CD4-positive, alpha-beta T cell treated with Interleukin-15 for 4 hours (primary cell): Measurements from ENCODE around the gene TMEM217.

ENCODE experiments used
- DNase-seq: peaks from one replicate; pipeline ENCODE4 v3.0.0-alpha.2; 2020; ENCODE audit warnings: low spot score

The TMEM217 gene

DNA sequence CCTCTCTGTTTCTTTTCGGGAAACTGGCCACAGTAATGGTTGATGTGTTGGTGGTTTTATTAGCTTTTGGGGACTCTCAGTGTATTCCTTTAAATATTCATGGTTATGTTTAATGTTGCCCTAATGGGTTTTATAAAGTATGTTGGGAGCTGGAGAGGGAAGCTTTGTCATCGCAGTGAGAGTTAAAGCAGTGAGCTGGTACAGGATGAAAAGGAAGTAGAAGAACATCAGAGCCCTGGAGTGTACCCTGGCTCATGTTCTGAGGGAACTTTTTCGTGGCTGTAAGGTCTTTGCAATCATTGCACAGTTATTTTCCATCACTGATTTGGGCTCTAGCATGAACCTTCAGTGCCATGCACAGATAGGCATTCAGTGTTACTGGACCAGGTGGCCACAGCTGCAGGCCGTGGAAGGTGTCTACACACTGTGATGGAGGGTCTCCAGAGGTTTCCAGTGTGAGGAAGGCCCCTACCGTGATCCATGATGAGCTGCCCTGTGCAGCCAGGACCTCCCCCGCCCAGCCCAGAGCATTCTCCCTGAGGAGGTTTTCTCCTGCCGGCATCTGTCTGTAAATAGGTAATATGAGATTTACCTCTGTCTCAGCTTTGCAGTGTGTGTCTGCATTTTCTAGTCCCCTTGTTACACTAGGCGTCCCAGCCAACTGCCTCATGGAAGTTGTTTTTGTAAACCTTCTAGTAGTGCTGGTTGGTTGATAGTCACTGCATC is 22.4 kb upstream of the TMEM217 start:
- DNase-seq = no peak

GRCh38 chr6:37279366-37280134 is 21.6 kb upstream of the TMEM217 start:
- no peak for DNase-seq

DNA sequence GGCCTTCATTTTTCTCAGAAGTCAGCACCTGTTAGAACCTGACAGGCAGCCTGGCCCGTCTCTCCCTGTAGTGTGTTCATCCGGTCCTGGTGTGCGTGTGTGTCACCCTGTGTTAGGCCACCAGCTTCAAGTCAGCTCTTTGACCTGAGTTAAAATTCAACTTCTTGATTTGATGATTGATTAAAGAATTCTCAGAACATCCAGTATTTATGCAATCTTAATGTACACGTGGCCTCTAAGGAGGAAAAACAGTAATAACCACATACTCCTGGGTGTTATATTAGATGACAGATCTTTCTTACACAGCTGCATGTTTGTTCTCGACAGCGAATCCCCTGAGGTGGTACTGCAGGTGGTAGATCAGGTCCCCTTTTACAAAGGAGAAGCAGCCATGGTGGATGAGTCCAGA is 19.1 kb upstream of the TMEM217 start:
- DNase-seq = no peak

DNA sequence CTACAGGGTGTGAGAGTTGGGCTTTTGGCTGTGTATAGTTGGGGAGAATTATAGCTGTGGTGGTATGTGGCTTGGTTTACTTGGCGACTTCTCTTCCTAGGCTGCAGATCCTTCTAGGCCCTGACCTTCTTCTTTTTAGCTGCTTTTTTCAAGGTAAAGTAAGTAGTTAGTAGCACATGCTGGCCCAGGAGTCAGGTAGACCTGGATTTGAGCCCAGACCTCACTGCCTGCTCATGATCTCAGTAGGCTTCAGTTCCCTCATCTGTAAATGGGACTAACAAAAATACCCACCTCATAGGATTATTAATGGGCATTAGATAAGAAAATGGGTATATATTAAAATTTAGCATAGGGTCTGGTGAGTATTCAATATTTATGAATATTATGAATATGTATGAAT is 17.4 kb upstream of the TMEM217 start:
- no peak for DNase-seq

GRCh38 chr6:37273690-37274089 is 15.7 kb upstream of the TMEM217 start:
- no peak for DNase-seq

- peak; percentile 38 for DNase-seq
These were observed 15.1 kb upstream of the TMEM217 start for GRCh38 chr6:37272834-37273566.

- DNase-seq = no peak
These were observed 11.2 kb upstream of the TMEM217 start for GRCh38 chr6:37269105-37269504.

DNA sequence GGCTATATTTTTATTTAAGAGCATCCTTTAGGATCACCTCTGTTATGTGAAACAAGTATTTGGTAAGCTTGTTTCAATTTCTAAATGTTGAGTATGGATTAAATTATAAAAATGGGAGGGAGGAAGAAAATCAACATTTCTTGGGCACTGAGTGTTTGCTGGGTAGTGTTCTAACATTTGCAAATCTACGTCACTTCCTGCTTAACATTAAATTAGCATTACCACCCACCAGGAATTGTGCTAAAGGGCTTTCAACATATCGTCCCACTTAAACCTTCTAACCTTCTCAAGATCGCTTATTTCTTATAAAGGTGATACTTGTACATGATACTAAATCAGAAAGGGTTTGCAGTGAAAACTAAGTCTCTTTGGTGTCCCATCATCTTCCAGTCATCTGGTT is 7.9 kb upstream of the TMEM217 start:
- no peak for DNase-seq

- no peak for DNase-seq
These were observed 7.1 kb upstream of the TMEM217 start for GRCh38 chr6:37265001-37265400.

DNA sequence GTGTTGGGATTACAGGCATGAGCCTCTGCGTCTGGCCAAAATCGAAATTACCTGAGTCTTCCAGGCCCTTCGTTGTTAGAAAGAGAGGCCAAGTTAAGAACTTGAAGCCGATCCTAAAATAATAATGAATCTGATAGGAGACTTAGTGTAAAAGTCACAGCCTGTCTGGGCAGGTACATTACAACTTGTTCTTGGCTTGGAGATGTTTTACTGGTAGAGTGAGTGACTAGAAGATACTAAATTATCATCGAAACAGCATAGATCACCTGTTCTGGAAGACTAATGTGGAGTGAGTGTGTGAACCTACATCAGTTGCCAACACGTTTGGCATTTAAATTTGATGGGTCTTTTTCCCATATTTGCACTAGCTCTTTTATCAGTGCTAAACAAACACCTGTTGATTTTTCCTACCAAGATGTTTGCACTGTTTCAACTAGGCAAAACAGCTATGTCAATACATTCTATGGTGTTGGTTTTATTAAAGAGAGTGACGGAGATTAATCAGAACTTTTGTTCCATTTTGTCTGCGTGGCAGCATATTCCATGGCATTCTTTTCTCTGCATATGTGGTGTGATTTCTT is 4.6 kb upstream of the TMEM217 start:
- no peak for DNase-seq

DNA sequence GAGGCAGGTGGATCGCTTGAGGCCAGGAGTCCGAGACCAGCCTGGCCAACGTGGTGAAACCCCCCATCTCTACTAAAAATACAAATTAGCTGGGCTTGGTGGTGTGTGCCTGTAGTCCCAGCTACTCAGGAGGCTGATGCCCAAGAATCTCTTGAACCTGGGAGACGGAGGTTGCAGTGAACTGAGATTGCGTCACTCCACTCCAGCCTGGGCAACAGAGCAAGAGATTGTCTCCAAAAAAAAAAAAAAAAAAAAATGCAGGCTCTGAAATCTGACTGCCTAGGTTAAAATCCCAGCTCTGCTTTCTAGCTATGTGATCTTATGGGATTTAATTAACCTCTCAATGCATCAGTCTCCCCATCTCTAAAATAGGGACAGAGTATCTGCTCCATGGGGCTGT is 3.3 kb upstream of the TMEM217 start:
- DNase-seq = no peak

DNA sequence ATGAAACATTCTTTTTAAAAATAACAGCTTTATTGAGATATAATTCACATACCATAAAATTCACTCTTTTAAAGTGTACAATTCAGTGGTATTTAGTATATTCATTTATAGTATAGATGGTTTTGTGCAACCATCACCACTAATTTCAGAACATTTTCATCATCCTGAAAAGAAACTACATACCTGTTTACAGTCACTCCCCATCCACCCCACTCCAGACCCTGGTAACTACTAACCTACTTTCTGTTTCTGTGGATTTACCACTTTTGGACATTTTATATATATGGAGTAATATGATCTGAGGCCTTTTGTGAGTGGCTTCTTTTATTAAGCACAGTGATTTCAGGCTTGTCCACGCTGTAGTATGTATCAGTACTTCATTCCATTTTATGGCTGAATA is 2.5 kb upstream of the TMEM217 start:
- no peak for DNase-seq

- no peak for DNase-seq
These were observed 2.1 kb upstream of the TMEM217 start for GRCh38 chr6:37260040-37260439.

DNA sequence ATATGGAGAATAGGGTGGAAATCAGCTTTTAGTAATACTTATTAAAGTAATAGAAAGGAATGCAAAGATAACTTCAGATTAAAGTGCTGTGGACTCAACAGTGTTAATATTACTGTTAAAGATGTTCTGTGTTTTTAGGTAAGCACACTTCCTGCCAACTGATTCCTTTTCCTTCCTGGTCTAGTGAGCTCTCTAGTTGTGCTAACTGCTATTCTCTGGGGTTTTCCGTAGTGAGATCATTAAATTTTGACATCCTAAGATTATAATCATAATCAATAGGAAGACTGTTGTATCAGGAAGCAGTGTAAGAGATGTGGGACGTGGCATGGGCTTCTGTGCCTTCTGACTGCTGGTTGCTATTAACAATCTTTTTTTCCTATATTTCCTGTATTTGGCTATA is 1.2 kb upstream of the TMEM217 start:
- peak; percentile 44 for DNase-seq

- DNase-seq = no peak
These were observed 611 bp upstream of the TMEM217 start for GRCh38 chr6:37258405-37259105.

DNA sequence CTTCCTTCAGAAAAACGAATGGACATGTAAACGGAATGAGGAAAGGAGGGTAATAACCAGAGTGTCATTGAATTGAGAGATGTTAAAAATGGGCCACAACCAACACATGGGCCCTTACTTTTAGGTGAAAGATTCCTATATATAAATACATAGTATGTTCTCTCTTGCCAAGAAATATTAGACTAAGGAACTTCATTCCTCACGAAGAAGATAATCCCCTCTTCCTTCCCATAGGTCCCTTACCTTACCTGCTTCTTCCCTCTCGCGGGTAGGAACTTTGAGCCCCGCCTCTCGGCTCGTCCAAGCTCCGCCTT is 667 bp downstream of the TMEM217 start:
- no peak for DNase-seq

GRCh38 chr6:37256692-37257319 is 1.1 kb downstream of the TMEM217 start:
- no peak for DNase-seq

DNA sequence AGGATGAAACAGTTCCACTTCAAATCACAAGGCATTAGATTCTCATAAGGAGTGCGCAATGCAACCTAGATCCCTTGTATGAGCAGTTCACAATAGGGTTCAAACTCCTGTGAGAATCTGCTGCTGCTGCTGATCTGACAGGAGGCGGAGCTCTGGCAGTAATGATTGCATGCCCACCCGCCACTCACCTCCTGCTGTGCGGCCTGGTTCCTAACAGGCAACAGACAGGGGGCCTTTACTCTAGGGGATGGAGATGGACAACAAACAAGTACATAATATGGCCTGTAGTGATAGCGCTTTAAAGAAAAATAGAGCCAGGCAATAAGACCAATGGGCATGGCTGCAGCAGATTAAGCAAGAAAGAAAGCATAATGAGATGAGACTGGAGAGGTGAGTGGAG is 3.1 kb downstream of the TMEM217 start:
- no peak for DNase-seq

DNA sequence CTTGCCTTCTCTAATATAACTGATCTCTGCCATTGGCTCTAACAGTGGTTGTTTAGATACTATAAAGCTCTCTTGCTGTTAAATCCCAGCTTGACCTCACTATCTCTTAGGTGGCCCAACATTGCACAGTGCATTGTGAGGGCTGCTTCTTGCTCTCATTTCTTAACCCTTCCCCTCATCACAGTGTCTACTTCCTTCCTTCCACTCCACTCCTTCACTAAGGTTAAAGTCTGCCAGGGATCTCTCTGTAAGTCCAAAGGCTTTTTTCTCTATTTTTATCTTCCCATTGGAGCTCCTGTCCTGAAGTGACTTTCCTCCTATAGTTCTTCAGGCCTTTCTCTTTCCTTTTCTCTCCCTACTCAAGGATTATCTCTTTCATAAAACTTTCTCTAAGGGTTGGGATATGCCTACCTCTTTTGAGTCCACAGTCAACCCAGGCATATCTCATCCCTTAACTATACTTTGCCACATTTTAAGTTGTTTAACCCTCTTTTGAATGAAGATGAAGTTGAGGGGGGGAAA is 4.4 kb downstream of the TMEM217 start:
- no peak for DNase-seq

GRCh38 chr6:37251211-37251780 is 6.6 kb downstream of the TMEM217 start:
- DNase-seq = no peak
